SK-N-SH (cell line): Measurements from ENCODE around the gene MEGF6. TPM values are rescaled to one million over a fixed set of nuclear protein-coding genes. Genes with fewer than 3 reads are reported as not detected.

ENCODE experiments used
- CTCF ChIA-PET: fragments of 300-600, 350-600 bp; formaldehyde crosslinking; extraction: SDS; loops from one replicate; lab custom pipeline; 2021; lab: Yijun Ruan, JAX
- POLR2A ChIA-PET: fragments of 350-600 bp; sonication (Branson Sonifier 250); formaldehyde crosslinking; extraction: SDS; loops from one replicate; lab custom pipeline; 2020; ENCODE audit warnings: antibody characterized with exemption, inconsistent platforms; lab: Yijun Ruan, JAX
- DNase-seq: peaks from one replicate; pipeline ENCODE4 v3.0.0; 2012
- H2AFZ ChIP-seq: fragments of 200-600 bp; sonication (generic); 2 replicates; pipeline ENCODE4 v1.8.1; 2016; ENCODE audit warnings: antibody characterized with exemption, mild to moderate bottlenecking, low read depth
- H3F3A ChIP-seq: fragments of 200-600 bp; sonication (generic); replicated peaks from 2 replicates; pipeline ENCODE3; 2016; ENCODE audit warnings: antibody characterized with exemption, mild to moderate bottlenecking; ENCODE audit not compliant: insufficient read depth
- H3K27ac ChIP-seq, 2 experiments: fragments of 200-500 bp in 1 of 2; fragments of 200-600 bp in 1 of 2; sonication (Bioruptor generic) in 1 of 2; sonication (generic), shearing (Covaris generic) in 1 of 2; 2 replicates each; pipeline versions ENCODE4 v1.5.1 to v1.6.1; 2014 to 2016; ENCODE audit warnings: low read depth in 2 of 2, inconsistent platforms in 1 of 2, low read length in 1 of 2, mild to moderate bottlenecking in 1 of 2, mixed read lengths in 1 of 2
- H3K27me3 ChIP-seq: fragments of 200-600 bp; sonication (generic), shearing (Covaris generic); 2 replicates; pipeline ENCODE4 v1.6.1; 2016; ENCODE audit warnings: mixed run types; ENCODE audit not compliant: insufficient read depth
- H3K36me3 ChIP-seq, 2 experiments: fragments of 200-500 bp in 1 of 2; fragments of 200-600 bp in 1 of 2; sonication (Bioruptor generic) in 1 of 2; sonication (generic) in 1 of 2; replicated peaks in 1 of 2; 2 replicates each; pipeline versions ENCODE3 to v1.5.1; 2014 to 2016; ENCODE audit warnings: low read length in 1 of 2, mild to moderate bottlenecking in 1 of 2; ENCODE audit not compliant: insufficient read depth in 2 of 2, control insufficient read depth in 1 of 2
- H3K4me1 ChIP-seq, 2 experiments: fragments of 200-500 bp in 1 of 2; fragments of 200-600 bp in 1 of 2; sonication (Bioruptor generic) in 1 of 2; sonication (generic), shearing (Covaris generic) in 1 of 2; 2 replicates each; pipeline versions ENCODE4 v1.5.1 to v1.6.1; 2014 to 2016; ENCODE audit warnings: low read depth in 1 of 2, low read length in 1 of 2, mixed run types in 1 of 2; ENCODE audit not compliant: insufficient read depth in 2 of 2, control insufficient read depth in 1 of 2
- H3K4me2 ChIP-seq: fragments of 200-600 bp; sonication (generic), shearing (Covaris generic); 2 replicates; pipeline ENCODE4 v1.6.1; 2017; ENCODE audit warnings: mixed run types
- H3K4me3 ChIP-seq, 2 experiments: fragments of 200-500 bp in 1 of 2; fragments of 200-600 bp in 1 of 2; sonication (Bioruptor generic) in 1 of 2; sonication (generic), shearing (Covaris generic) in 1 of 2; 2 replicates each; pipeline versions ENCODE4 v1.5.1 to v1.8.1; 2014 to 2016; ENCODE audit warnings: low read depth in 2 of 2, inconsistent platforms in 1 of 2, low read length in 1 of 2, mild to moderate bottlenecking in 1 of 2, mixed read lengths in 1 of 2, moderate library complexity in 1 of 2
- H3K79me2 ChIP-seq: fragments of 200-600 bp; sonication (generic); 2 replicates; pipeline ENCODE4 v1.8.1; 2017; ENCODE audit warnings: mild to moderate bottlenecking; ENCODE audit not compliant: insufficient read depth
- H3K9ac ChIP-seq: fragments of 200-600 bp; sonication (generic); 2 replicates; pipeline ENCODE4 v1.6.1; 2017; ENCODE audit warnings: mixed run types
- H3K9me2 ChIP-seq: fragments of 200-600 bp; sonication (generic); 2 replicates; pipeline ENCODE4 v1.6.1; 2017; ENCODE audit warnings: mixed run types
- H3K9me3 ChIP-seq: fragments of 200-600 bp; sonication (generic); 2 replicates; pipeline ENCODE4 v1.6.1; 2017; ENCODE audit warnings: mixed run types, mild to moderate bottlenecking, moderate library complexity
- H4K20me1 ChIP-seq: fragments of 200-600 bp; sonication (generic); 2 replicates; pipeline ENCODE4 v1.6.1; 2017; ENCODE audit warnings: mild to moderate bottlenecking, mixed run types; ENCODE audit not compliant: insufficient read depth
- FOXJ3 ChIP-seq: sonication (generic); formaldehyde crosslinking; IDR thresholded peaks from 2 replicates; pipeline ENCODE4 v1.5.1; 2020; ENCODE audit warnings: mild to moderate bottlenecking, missing genetic modification reagents
- JUND ChIP-seq: IDR thresholded peaks from 2 replicates; pipeline ENCODE4 v1.4.0; 2012
- MAX ChIP-seq: IDR thresholded peaks from 2 replicates; pipeline ENCODE4 v1.4.0; 2012; ENCODE audit warnings: low read depth
- MXI1 ChIP-seq: IDR thresholded peaks from 2 replicates; pipeline ENCODE4 v1.6.1; 2012; ENCODE audit warnings: mild to moderate bottlenecking, low read depth, low read length, improper control_type of control experiment
- NFIC ChIP-seq: IDR thresholded peaks from 2 replicates; pipeline ENCODE4 v1.4.0; 2012; ENCODE audit warnings: borderline replicate concordance
- PBX3 ChIP-seq: IDR thresholded peaks from 2 replicates; pipeline ENCODE4; 2012
- RAD21 ChIP-seq: IDR thresholded peaks from 2 replicates; pipeline ENCODE4 v1.6.1; 2012; ENCODE audit warnings: mild to moderate bottlenecking, low read length
- RCOR1 ChIP-seq: fragments of 150-350 bp; IDR thresholded peaks from 2 replicates; pipeline ENCODE4 v1.6.1; 2017; ENCODE audit warnings: antibody characterized with exemption, low read length
- RFX5 ChIP-seq: IDR thresholded peaks from 2 replicates; pipeline ENCODE4 v1.6.1; 2012; ENCODE audit warnings: mild to moderate bottlenecking, improper control_type of control experiment, low read length
- USF2 ChIP-seq: fragments of 150-350 bp; IDR thresholded peaks from 2 replicates; pipeline ENCODE4 v1.6.1; 2017; ENCODE audit warnings: antibody characterized with exemption, low read length, low read depth, borderline replicate concordance
- WGBS: methylation state at CpG from one replicate; pipeline ENCODE4 v1.1.6; 2017; ENCODE audit warnings: low lambda C conversion rate; 5-methylcytosine and 5-hydroxymethylcytosine counted together
- polyA plus RNA-seq, 3 experiments: library from polyadenylated mRNA; depleted of rRNA; stranded (reverse); fragments of >200 nt; gene quantifications; 2 replicates each; pipeline ENCODE4 v1.2.3, GENCODE V29; 2012
- TF ChIP-seq, protein P1 (sequence below): fragments of 200-600 bp; sonication (generic); IDR thresholded peaks from 2 replicates; pipeline ENCODE4 v1.6.1; 2017; ENCODE audit warnings: antibody characterized with exemption, mild to moderate bottlenecking, moderate library complexity
- TF ChIP-seq, protein P2 (sequence below): IDR thresholded peaks from 2 replicates; pipeline ENCODE4 v1.4.0; 2012; ENCODE audit warnings: low read depth, borderline replicate concordance
- TF ChIP-seq, protein P3 (sequence below): IDR thresholded peaks from 2 replicates; pipeline ENCODE4 v1.4.0; 2012; ENCODE audit warnings: low read depth, borderline replicate concordance

The MEGF6 gene
- polyA plus RNA-seq, 1 of the 3 experiments (the other 2 are of a cell fraction): 7.6 TPM

DNA sequence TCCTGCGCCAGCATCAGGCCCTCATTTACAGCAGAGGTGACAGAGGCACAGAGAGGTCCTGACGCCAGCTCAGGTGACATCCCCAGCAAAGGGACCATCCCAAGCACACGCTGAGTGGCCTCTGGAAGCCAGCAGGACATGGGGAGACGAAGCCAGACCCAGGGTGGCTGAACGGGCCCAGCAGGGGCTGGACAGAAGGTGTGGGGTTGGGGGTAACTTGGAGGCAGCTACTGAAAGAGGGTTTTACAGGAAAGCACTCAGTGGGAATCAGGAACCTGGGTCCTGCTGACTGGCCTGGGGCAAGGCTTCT lies 158.5 kb downstream of the MEGF6 start:
- no peaks in the 10 kb centered on the region for H3K9me2 ChIP-seq
- no peak for DNase-seq
- H4K20me1 ChIP-seq: no peaks in the 10 kb centered on the region
- no peak overlapping the region for H3K4me2 ChIP-seq
- 35% methylated on average over 5 of the region's 5 CpGs for WGBS
- H3K9ac ChIP-seq: no peak overlapping the region
- no peaks in the 10 kb centered on the region for H3F3A ChIP-seq
- H3K79me2 ChIP-seq: no peaks in the 10 kb centered on the region
- peaks cover 0 to 9% of the 10 kb centered on the region in 2 experiments; a peak in 1 of 4 replicates for H3K4me1 ChIP-seq
- no peak overlapping the region for H3K27ac ChIP-seq
- TF ChIP-seq RFX5: no peak
- no peak for TF ChIP-seq RCOR1
- TF ChIP-seq, protein P1, sequence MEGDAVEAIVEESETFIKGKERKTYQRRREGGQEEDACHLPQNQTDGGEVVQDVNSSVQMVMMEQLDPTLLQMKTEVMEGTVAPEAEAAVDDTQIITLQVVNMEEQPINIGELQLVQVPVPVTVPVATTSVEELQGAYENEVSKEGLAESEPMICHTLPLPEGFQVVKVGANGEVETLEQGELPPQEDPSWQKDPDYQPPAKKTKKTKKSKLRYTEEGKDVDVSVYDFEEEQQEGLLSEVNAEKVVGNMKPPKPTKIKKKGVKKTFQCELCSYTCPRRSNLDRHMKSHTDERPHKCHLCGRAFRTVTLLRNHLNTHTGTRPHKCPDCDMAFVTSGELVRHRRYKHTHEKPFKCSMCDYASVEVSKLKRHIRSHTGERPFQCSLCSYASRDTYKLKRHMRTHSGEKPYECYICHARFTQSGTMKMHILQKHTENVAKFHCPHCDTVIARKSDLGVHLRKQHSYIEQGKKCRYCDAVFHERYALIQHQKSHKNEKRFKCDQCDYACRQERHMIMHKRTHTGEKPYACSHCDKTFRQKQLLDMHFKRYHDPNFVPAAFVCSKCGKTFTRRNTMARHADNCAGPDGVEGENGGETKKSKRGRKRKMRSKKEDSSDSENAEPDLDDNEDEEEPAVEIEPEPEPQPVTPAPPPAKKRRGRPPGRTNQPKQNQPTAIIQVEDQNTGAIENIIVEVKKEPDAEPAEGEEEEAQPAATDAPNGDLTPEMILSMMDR: no peak
- no peak for TF ChIP-seq USF2
- TF ChIP-seq MAX: no peak
- no peak for TF ChIP-seq RAD21
- TF ChIP-seq NFIC: no peak
- TF ChIP-seq, protein P2, sequence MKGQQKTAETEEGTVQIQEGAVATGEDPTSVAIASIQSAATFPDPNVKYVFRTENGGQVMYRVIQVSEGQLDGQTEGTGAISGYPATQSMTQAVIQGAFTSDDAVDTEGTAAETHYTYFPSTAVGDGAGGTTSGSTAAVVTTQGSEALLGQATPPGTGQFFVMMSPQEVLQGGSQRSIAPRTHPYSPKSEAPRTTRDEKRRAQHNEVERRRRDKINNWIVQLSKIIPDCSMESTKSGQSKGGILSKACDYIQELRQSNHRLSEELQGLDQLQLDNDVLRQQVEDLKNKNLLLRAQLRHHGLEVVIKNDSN: no peak
- no peak for TF ChIP-seq JUND
- no peak for TF ChIP-seq MXI1
- no peak for TF ChIP-seq PBX3
- TF ChIP-seq, protein P3, sequence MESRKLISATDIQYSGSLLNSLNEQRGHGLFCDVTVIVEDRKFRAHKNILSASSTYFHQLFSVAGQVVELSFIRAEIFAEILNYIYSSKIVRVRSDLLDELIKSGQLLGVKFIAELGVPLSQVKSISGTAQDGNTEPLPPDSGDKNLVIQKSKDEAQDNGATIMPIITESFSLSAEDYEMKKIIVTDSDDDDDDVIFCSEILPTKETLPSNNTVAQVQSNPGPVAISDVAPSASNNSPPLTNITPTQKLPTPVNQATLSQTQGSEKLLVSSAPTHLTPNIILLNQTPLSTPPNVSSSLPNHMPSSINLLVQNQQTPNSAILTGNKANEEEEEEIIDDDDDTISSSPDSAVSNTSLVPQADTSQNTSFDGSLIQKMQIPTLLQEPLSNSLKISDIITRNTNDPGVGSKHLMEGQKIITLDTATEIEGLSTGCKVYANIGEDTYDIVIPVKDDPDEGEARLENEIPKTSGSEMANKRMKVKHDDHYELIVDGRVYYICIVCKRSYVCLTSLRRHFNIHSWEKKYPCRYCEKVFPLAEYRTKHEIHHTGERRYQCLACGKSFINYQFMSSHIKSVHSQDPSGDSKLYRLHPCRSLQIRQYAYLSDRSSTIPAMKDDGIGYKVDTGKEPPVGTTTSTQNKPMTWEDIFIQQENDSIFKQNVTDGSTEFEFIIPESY: no peak
- TF ChIP-seq FOXJ3 (CRISPR knock-in tag): no peak
- H2AFZ ChIP-seq: no peak overlapping the region
- POLR2A ChIA-PET: interaction anchor here (0.7 to 1.1 kb wide), 2 partner anchors 166 to 174 kb away, joined by 3 to 4 read pairs; no protein-coding TSS in a partner anchor
- no peaks in the 10 kb centered on the region for H3K27me3 ChIP-seq
- CTCF ChIA-PET: interaction anchor here (0.5 to 4.1 kb wide), 80 partner anchors 10 to 1033 kb away, joined by 3 to 114 read pairs (median 6); partner anchors contain the start of genes CCDC27, DFFB, LRRC47 and TP73
- H3K36me3 ChIP-seq: no peaks in the 10 kb centered on the region
- H3K4me3 ChIP-seq: no peak overlapping the region; a peak in 1 of 4 replicates
- no peaks in the 10 kb centered on the region for H3K9me3 ChIP-seq
